ENCODE measurements around the gene ONECUT3. TPM values are rescaled to one million over a fixed set of nuclear protein-coding genes. Genes with fewer than 3 reads are reported as not detected.

The ONECUT3 gene
- total RNA-seq, 2 experiments from 2014 or later = not detected

- no peaks in the 10 kb centered on the region for H3K9me2 ChIP-seq (ENCODE audit: insufficient read depth, low read length)
- peak overlapping the region; percentile 39; the same call in 1 of the 2 replicates for H2AFZ ChIP-seq (ENCODE audit: low read length)
- H4K20me1 ChIP-seq (ENCODE audit: insufficient read depth, low read length) = no peaks in the 10 kb centered on the region
- POLR2A ChIA-PET = no interaction called here
- H3K4me2 ChIP-seq (ENCODE audit: low read length) = peak overlapping the region; percentile 86
- no TSS peak for BruUV-seq (replicated peaks)
- no peak for TF ChIP-seq EZH2phosphoT487 (IDR thresholded peaks at IDR 0.05; ENCODE audit: borderline replicate concordance, low read depth, low read length)
- peak; percentile 87 for TF ChIP-seq CTCF (conservative IDR thresholded peaks at IDR 0.05; ENCODE audit: low read length)
- peak; percentile 96 for DNase-seq (ENCODE audit: low spot score)
- peaks cover 23% of the 10 kb centered on the region; the same call in 1 of the 2 replicates for H3K36me3 ChIP-seq (ENCODE audit: insufficient read depth, low read length)
- H3K9me3 ChIP-seq (ENCODE audit: low read length) = no peaks in the 10 kb centered on the region
- CTCF ChIA-PET (ENCODE audit: unreplicated experiment) = interaction anchor here (0.5 kb wide), 1 partner anchor 25 kb away, joined by 3 read pairs; no protein-coding TSS in a partner anchor
- H3K79me2 ChIP-seq (ENCODE audit: insufficient read depth, low read depth, low read length) = no peaks in the 10 kb centered on the region
- H3K4me1 ChIP-seq (ENCODE audit: insufficient read depth, low read length, poor library complexity, severe bottlenecking) = peaks cover 18% of the 10 kb centered on the region
- H3K4me3 ChIP-seq (ENCODE audit: low read depth, low read length, poor library complexity, severe bottlenecking) = peak overlapping the region; percentile 69
- intact Hi-C loops (cut with micrococcal nuclease; ENCODE audit: unreplicated experiment) = loop anchor here (1.0 to 5.0 kb wide), 2 partner anchors 37 to 205 kb away; partner anchors contain the start of gene UQCR11
- H3K27ac ChIP-seq (ENCODE audit: low read depth, low read length, poor library complexity, severe bottlenecking) = peak overlapping the region; percentile 67
Observed at GRCh38 chr19:1812426-1813191, 59.3 kb downstream of the ONECUT3 start.

GRCh38 chr19:1813192-1814182 is 60.2 kb downstream of the ONECUT3 start:
- DNase-seq (ENCODE audit: low spot score) = no peak
- peak overlapping the region; percentile 86 for H3K4me2 ChIP-seq (ENCODE audit: low read length)
- H4K20me1 ChIP-seq (ENCODE audit: insufficient read depth, low read length) = no peaks in the 10 kb centered on the region
- CTCF ChIA-PET (ENCODE audit: unreplicated experiment) = no interaction called here
- peaks cover 18% of the 10 kb centered on the region for H3K4me1 ChIP-seq (ENCODE audit: insufficient read depth, low read length, poor library complexity, severe bottlenecking)
- intact Hi-C loops (cut with micrococcal nuclease; ENCODE audit: unreplicated experiment) = loop anchor here (1.0 to 5.0 kb wide), 2 partner anchors 38 to 206 kb away; partner anchors contain the start of gene UQCR11
- no TSS peak for BruUV-seq (replicated peaks)
- H3K4me3 ChIP-seq (ENCODE audit: low read depth, low read length, poor library complexity, severe bottlenecking) = peak overlapping the region; percentile 69
- H3K79me2 ChIP-seq (ENCODE audit: insufficient read depth, low read depth, low read length) = no peaks in the 10 kb centered on the region
- peak overlapping the region; percentile 67 for H3K27ac ChIP-seq (ENCODE audit: low read depth, low read length, poor library complexity, severe bottlenecking)
- peaks cover 32% of the 10 kb centered on the region; the same call in 1 of the 2 replicates for H3K36me3 ChIP-seq (ENCODE audit: insufficient read depth, low read length)
- H2AFZ ChIP-seq (ENCODE audit: low read length) = no peak overlapping the region; the same call in 1 of the 2 replicates
- no peaks in the 10 kb centered on the region for H3K9me2 ChIP-seq (ENCODE audit: insufficient read depth, low read length)
- POLR2A ChIA-PET = no interaction called here
- TF ChIP-seq CTCF (conservative IDR thresholded peaks at IDR 0.05; ENCODE audit: low read length) (no peak; the same call in 1 of the 2 replicates), EZH2phosphoT487 (IDR thresholded peaks at IDR 0.05; ENCODE audit: borderline replicate concordance, low read depth, low read length) (no peak)
- H3K9me3 ChIP-seq (ENCODE audit: low read length) = no peaks in the 10 kb centered on the region

Data from OCI-LY7 (cell line).